GM23248 (cell line): ENCODE measurements around the gene ST7.

Experiments
- EZH2 ChIP-seq: fragments of 200-600 bp; sonication (generic); IDR thresholded peaks from 2 replicates; pipeline ENCODE4 v1.6.1; 2018; ENCODE audit warnings: antibody characterized with exemption, mild to moderate bottlenecking; ENCODE audit not compliant: insufficient read depth, poor library complexity, severe bottlenecking
- EZH2phosphoT487 ChIP-seq: fragments of 200-600 bp; sonication (generic); IDR thresholded peaks from 2 replicates; pipeline ENCODE4 v1.6.1; 2018; ENCODE audit warnings: antibody characterized with exemption, moderate library complexity, mild to moderate bottlenecking, low read depth; ENCODE audit not compliant: insufficient read depth

DNA sequence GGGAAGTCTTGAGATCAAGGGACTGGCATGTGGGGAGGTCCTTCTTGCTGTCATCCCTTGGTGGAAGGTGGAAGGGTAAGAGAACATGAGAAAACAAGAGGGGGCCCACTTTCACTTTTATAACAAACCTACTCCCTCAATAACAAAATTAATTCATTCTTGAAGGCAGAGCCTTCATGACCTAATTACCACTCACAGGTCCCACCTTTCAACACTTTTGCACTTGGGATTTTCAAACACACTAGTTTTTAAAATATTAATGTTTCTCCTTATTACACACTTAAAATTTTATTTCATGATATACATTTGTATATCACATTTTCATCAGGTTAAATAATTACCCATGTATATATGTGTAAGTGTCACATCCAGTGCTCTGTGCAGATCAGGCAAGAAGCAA is 2.0 kb downstream of the ST7 start:
- no peak for TF ChIP-seq EZH2phosphoT487
- TF ChIP-seq EZH2, result no peak
